Heart left ventricle (tissue), 13 donors: ENCODE results near the gene B3GNT3.

Experiments used
- CTCF ChIP-seq, 12 donors: fragments of 200-600 bp; sonication (generic) in 4 of 12; IDR thresholded peaks; one replicate each; pipeline versions ENCODE4 v1.5.0 to v1.8.0; 2018 to 2022; ENCODE audit warnings: antibody characterized with exemption in 12 of 12, mild to moderate bottlenecking in 5 of 12
- POLR2A ChIP-seq, 2 donors: fragments of 450-650 bp; IDR thresholded peaks; one replicate each; pipeline ENCODE4 v1.6.1; 2017; ENCODE audit warnings: antibody characterized with exemption in 2 of 2, mild to moderate bottlenecking in 2 of 2, moderate library complexity in 2 of 2
- donor health status: ischemic (EF 13 %, LVEDD 7.1; RV severe dilation, severe dysfunction).
- donor health status: DM: no; HTN: yes; CAD: no.
- donor health status: DM: no; HTN: no; CAD: no.
- donor health status: ischemic (EF 25% LVEDD 6.9; RV normal size, moderate dysfunction).
- donor health status: ischemic (EF 25% LVEDD 5.7; RV mildly dilated, moderate dysfunction).
- donor health status: ischemic (EF 35%, LVEDD 5.7; RV mildly dilated, moderate dysfunction).
- donor health status: nonischemic (EF 11% LVEDD 7.7; RV severe dilation, severe dysfunction).
- donor health status: DM: yes; HTN: yes; CAD: no.
- donor health status: PGD.
- donor health status: ischemic (EF 29% LVEDD 5.4; RV normal size, mild dysfunction).
- donor health status: nonischemic (EF 23%, LVEDD 6.1; RV moderate dilation, normal function).

- TF ChIP-seq CTCF (IDR thresholded peaks at IDR 0.05) = no peak
- no peak for TF ChIP-seq POLR2A (IDR thresholded peaks at IDR 0.05)
Observed at GRCh38 chr19:17772172-17772571, 22.8 kb upstream of the B3GNT3 start.
